HFF-Myc (cell line): ENCODE results near the gene UXS1.
A peak's percentile ranks its signal among the peaks of the same experiment; 100 is the strongest.

Experiments
- DNase-seq: peaks from one replicate; pipeline ENCODE4 v3.0.0-alpha.2; 2011; ENCODE audit warnings: low read depth; ENCODE audit errors: extremely low read depth
- H3K4me3 ChIP-seq: replicated peaks from 2 replicates; pipeline ENCODE4 v1.5.1; 2011; ENCODE audit warnings: low read depth, mild to moderate bottlenecking, control low read depth, low read length
- TF ChIP-seq, protein P1 (sequence below): IDR thresholded peaks from 2 replicates; pipeline ENCODE4 v1.5.1; 2012; ENCODE audit warnings: mild to moderate bottlenecking, low read depth, low read length, control low read depth; ENCODE audit errors: missing control alignments

UXS1 gene

GRCh38 chr2:106107509-106108131 is 86.5 kb downstream of the UXS1 start:
- H3K4me3 ChIP-seq: no peak overlapping the region
- TF ChIP-seq, protein P1, sequence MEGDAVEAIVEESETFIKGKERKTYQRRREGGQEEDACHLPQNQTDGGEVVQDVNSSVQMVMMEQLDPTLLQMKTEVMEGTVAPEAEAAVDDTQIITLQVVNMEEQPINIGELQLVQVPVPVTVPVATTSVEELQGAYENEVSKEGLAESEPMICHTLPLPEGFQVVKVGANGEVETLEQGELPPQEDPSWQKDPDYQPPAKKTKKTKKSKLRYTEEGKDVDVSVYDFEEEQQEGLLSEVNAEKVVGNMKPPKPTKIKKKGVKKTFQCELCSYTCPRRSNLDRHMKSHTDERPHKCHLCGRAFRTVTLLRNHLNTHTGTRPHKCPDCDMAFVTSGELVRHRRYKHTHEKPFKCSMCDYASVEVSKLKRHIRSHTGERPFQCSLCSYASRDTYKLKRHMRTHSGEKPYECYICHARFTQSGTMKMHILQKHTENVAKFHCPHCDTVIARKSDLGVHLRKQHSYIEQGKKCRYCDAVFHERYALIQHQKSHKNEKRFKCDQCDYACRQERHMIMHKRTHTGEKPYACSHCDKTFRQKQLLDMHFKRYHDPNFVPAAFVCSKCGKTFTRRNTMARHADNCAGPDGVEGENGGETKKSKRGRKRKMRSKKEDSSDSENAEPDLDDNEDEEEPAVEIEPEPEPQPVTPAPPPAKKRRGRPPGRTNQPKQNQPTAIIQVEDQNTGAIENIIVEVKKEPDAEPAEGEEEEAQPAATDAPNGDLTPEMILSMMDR: no peak
- DNase-seq: no peak

GRCh38 chr2:106106622-106107508 is 87.2 kb downstream of the UXS1 start:
- no peak overlapping the region for H3K4me3 ChIP-seq
- DNase-seq: no peak
- TF ChIP-seq, protein P1: no peak

DNA sequence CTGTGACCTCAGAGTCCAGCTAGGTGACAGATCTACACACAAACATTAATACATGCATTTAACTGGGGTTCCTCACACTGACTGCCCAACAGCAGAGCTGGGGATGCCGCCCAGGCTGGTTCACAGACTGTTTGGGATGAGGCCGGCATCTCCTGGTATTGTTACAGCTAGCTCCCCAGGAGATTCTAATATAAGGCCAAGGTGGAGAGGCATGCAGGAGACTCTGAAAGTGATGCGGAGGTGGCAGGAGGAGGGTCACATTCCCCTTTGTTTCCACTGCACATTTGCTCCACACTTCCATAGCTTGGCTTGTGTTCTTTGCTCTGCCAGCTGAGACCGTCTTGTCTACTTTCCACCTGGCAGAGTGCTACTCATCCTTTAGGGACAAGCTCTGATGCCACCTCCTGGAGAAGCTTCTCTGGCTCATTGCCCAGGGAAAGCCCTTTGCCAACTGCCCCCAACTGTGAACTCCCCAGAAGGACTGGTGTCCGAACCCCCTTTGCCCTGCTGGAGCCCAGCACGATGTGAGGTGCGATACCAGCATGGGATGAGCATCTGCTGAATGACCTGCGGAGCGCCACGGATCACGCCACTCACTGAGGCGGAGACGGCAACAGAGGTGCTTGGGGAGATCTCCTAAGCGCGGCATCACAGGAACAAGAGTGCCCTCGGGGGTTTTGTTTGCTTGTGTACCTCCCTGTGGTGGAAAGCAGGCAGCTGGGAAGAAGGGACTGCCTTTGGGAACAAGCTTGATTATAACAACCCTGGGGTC is 88.8 kb downstream of the UXS1 start:
- no peak for DNase-seq
- no peak overlapping the region for H3K4me3 ChIP-seq
- TF ChIP-seq, protein P1: no peak

GRCh38 chr2:106104332-106105062 is 89.6 kb downstream of the UXS1 start:
- no peak overlapping the region for H3K4me3 ChIP-seq
- DNase-seq: no peak
- TF ChIP-seq, protein P1: peak; percentile 95

GRCh38 chr2:106099691-106100090 is 94.4 kb downstream of the UXS1 start:
- TF ChIP-seq, protein P1: no peak
- H3K4me3 ChIP-seq: no peak overlapping the region
- DNase-seq: no peak

GRCh38 chr2:106098664-106099063 is 95.4 kb downstream of the UXS1 start:
- TF ChIP-seq, protein P1: no peak
- H3K4me3 ChIP-seq: no peak overlapping the region
- no peak for DNase-seq
